Colonic mucosa (tissue), 4 donors: ENCODE data around the gene VAMP2. TPM values are rescaled to one million over a fixed set of nuclear protein-coding genes. Genes with fewer than 3 reads are reported as not detected.

ENCODE experiments used
- DNase-seq: peaks from one replicate; pipeline ENCODE4 v3.0.0-alpha.2; 2020
- H3K27ac ChIP-seq: fragments of 200-600 bp; one replicate; pipeline ENCODE4 v1.8.0; 2021
- H3K27me3 ChIP-seq: fragments of 200-600 bp; one replicate; pipeline ENCODE4 v1.8.0; 2021
- H3K36me3 ChIP-seq: fragments of 200-600 bp; one replicate; pipeline ENCODE4 v1.8.0; 2021
- H3K4me1 ChIP-seq: fragments of 200-600 bp; one replicate; pipeline ENCODE4 v1.8.0; 2021; ENCODE audit warnings: mild to moderate bottlenecking
- H3K4me3 ChIP-seq: fragments of 200-600 bp; one replicate; pipeline ENCODE4 v1.8.0; 2021
- H3K9ac ChIP-seq, 2 donors: one replicate each; pipeline ENCODE4 v1.7.0; 2013; ENCODE audit warnings: control low read depth in 2 of 2, low read depth in 2 of 2, low read length in 2 of 2
- H3K9me3 ChIP-seq: fragments of 200-600 bp; one replicate; pipeline ENCODE4 v1.8.0; 2021
- CTCF ChIP-seq: fragments of 200-600 bp; IDR thresholded peaks from one replicate; pipeline ENCODE4 v1.8.0; 2022; ENCODE audit warnings: antibody characterized with exemption, mild to moderate bottlenecking
- intact Hi-C: fragments of 100-400 bp; cut with DNase I; formaldehyde crosslinking; loops from one replicate; pipeline ENCODE4 v1.14.1; 2022
- microRNA-seq: library from miRNA; unstranded; fragments of <30 nt; microRNA quantifications from one replicate; pipeline ENCODE4, GENCODE V29; 2019
- total RNA-seq, 2 donors: library from RNA; stranded (reverse); fragmentation: NEBNext Ultra II Directional in 1 of 2; extraction: Animal tissue kit (Norgen Biotek cat#: 25700) in 1 of 2; gene quantifications; one replicate each; pipeline ENCODE4 v1.2.1, GENCODE V29; 2021
- donor health status: healthy.
- donor health status: DM: no; HTN: no; CAD: no.
- donor health status: DM: no; HTN: no; CAD: no.

The VAMP2 gene
- total RNA-seq, 2 donors from 2014 or later = 34.0 to 38.8 TPM

GRCh38 chr17:8116776-8117175, 46.0 kb downstream of the VAMP2 start:
- peaks cover 34% of the 10 kb centered on the region for H3K27me3 ChIP-seq
- no peaks in the 10 kb centered on the region for H3K9me3 ChIP-seq
- H3K9ac ChIP-seq = no peak overlapping the region
- peaks cover 18% of the 10 kb centered on the region for H3K4me1 ChIP-seq
- no peak for DNase-seq
- no peak for TF ChIP-seq CTCF
- no peaks in the 10 kb centered on the region for H3K36me3 ChIP-seq
- no peak overlapping the region for H3K27ac ChIP-seq
- H3K4me3 ChIP-seq = no peak overlapping the region
- intact Hi-C loops = loop anchor here (5.0 kb wide), 1 partner anchor 44 kb away; no protein-coding TSS in a partner anchor

- H3K4me1 ChIP-seq = no peaks in the 10 kb centered on the region
- no peaks in the 10 kb centered on the region for H3K9me3 ChIP-seq
- H3K27me3 ChIP-seq = peaks cover 7% of the 10 kb centered on the region
- H3K9ac ChIP-seq = no peak overlapping the region
- no peaks in the 10 kb centered on the region for H3K36me3 ChIP-seq
- no peak overlapping the region for H3K4me3 ChIP-seq
- intact Hi-C loops = no loop called here
- TF ChIP-seq CTCF = no peak
- H3K27ac ChIP-seq = no peak overlapping the region
- no peak for DNase-seq
Measured at GRCh38 chr17:8110907-8111306, 51.8 kb downstream of the VAMP2 start.

GRCh38 chr17:8110456-8110804, 52.3 kb downstream of the VAMP2 start:
- Histone ChIP-seq H3K9me3 (no peaks in the 10 kb centered on the region), H3K4me1 (no peaks in the 10 kb centered on the region), H3K9ac (no peak overlapping the region), H3K4me3 (no peak overlapping the region), H3K36me3 (no peaks in the 10 kb centered on the region), H3K27ac (no peak overlapping the region), H3K27me3 (peaks cover 7% of the 10 kb centered on the region)
- intact Hi-C loops = no loop called here
- no peak for DNase-seq
- TF ChIP-seq CTCF = no peak

- Histone ChIP-seq H3K9ac (no peak overlapping the region), H3K4me1 (no peaks in the 10 kb centered on the region), H3K36me3 (no peaks in the 10 kb centered on the region), H3K9me3 (no peaks in the 10 kb centered on the region), H3K27me3 (peaks cover 7% of the 10 kb centered on the region), H3K4me3 (peak overlapping the region; percentile 31), H3K27ac (no peak overlapping the region)
- peak; percentile 73 for TF ChIP-seq CTCF
- intact Hi-C loops = no loop called here
- DNase-seq = peak; percentile 75
Measured at GRCh38 chr17:8109661-8110455, 52.9 kb downstream of the VAMP2 start.

Small RNA genes lying within 50 kb of the gene (microRNA-seq; reads per million reads assigned to microRNA genes)
- 3.3 reads per million for gene MIR4521
- 2.2 reads per million for gene MIR6883

Other genes with a start within 250 kb of the VAMP2 start
- 1 to 10 TPM; 2.8 to 3.0 TPM for gene RNF227, start 246.7 kb downstream of the VAMP2 start, total RNA-seq
- 1 to 10 TPM; 1.1 to 2.6 TPM for gene KCNAB3, start 233.1 kb downstream of the VAMP2 start, total RNA-seq
- 100 to 1,000 TPM; 116 to 129 TPM for gene TRAPPC1, start 231.0 kb downstream of the VAMP2 start, total RNA-seq
- 10 to 100 TPM; 23.9 to 40.6 TPM for gene CNTROB, start 230.7 kb downstream of the VAMP2 start, total RNA-seq
- under 1 TPM; 0.21 to 0.37 TPM for gene GUCY2D, start 160.3 kb downstream of the VAMP2 start, total RNA-seq
- gene ALOX15B, start 123.9 kb downstream of the VAMP2 start, total RNA-seq = under 1 TPM; 0.52 to 0.56 TPM
- under 1 TPM; 0.48 to 0.69 TPM for gene ALOX12B, start 75.2 kb downstream of the VAMP2 start, total RNA-seq
- gene ALOXE3, start 44.4 kb downstream of the VAMP2 start, total RNA-seq = not detected
- gene HES7, start 38.8 kb downstream of the VAMP2 start, total RNA-seq = not detected
- 10 to 100 TPM; 19.7 to 43.6 TPM for gene PER1, start 10.5 kb downstream of the VAMP2 start, total RNA-seq
- gene TMEM107, start 13.4 kb upstream of the VAMP2 start, total RNA-seq = 10 to 100 TPM; 13.2 to 17.0 TPM
- gene BORCS6, start 27.2 kb upstream of the VAMP2 start, total RNA-seq = 10 to 100 TPM; 11.7 to 12.4 TPM
- 10 to 100 TPM; 18.6 to 86.4 TPM for gene AURKB, start 47.6 kb upstream of the VAMP2 start, total RNA-seq
- gene CTC1, start 85.1 kb upstream of the VAMP2 start, total RNA-seq = 10 to 100 TPM; 30.5 to 42.3 TPM
- 10 to 100 TPM; 13.6 to 61.7 TPM for gene PFAS, start 86.3 kb upstream of the VAMP2 start, total RNA-seq
- 10 to 100 TPM; 16.8 to 26.5 TPM for gene RANGRF, start 125.7 kb upstream of the VAMP2 start, total RNA-seq
- gene SLC25A35, start 132.5 kb upstream of the VAMP2 start, total RNA-seq = 10 to 100 TPM in 1 of 2 donors, 1 to 10 TPM in 1; 4.0 to 11.6 TPM
- gene ARHGEF15, start 147.3 kb upstream of the VAMP2 start, total RNA-seq = 1 to 10 TPM; 1.4 to 2.7 TPM
- gene ODF4, start 176.9 kb upstream of the VAMP2 start, total RNA-seq = not detected
- gene RPL26, start 220.2 kb upstream of the VAMP2 start, total RNA-seq = 1,000 to 10,000 TPM; 1,223 to 1,367 TPM
- gene RNF222, start 234.9 kb upstream of the VAMP2 start, total RNA-seq = not detected